ENCODE results near the gene RPP25L.

- TF ChIP-seq EP300 (IDR thresholded peaks at IDR 0.05; ENCODE audit: borderline replicate concordance) = no peak
- TF ChIP-seq REST (IDR thresholded peaks at IDR 0.05; ENCODE audit: low read depth) = peak; percentile 55; the same call in 1 of the 2 replicates
- no peak for TF ChIP-seq FOXM1 (IDR thresholded peaks at IDR 0.05; ENCODE audit: borderline replicate concordance, low read depth)
- TF ChIP-seq CREB1 (IDR thresholded peaks at IDR 0.05; ENCODE audit: low read depth) = no peak
- TF ChIP-seq YY1 (IDR thresholded peaks at IDR 0.05; ENCODE audit: low read depth) = no peak
- TF ChIP-seq ZBTB7A (IDR thresholded peaks at IDR 0.05; ENCODE audit: low read depth) = no peak
- TF ChIP-seq TAF1 (IDR thresholded peaks at IDR 0.05; ENCODE audit: low read depth) = no peak
- TF ChIP-seq RAD21 (IDR thresholded peaks at IDR 0.05; ENCODE audit: low read depth) = no peak
- no peak for TF ChIP-seq MAX (IDR thresholded peaks at IDR 0.05)
- TF ChIP-seq USF1 (IDR thresholded peaks at IDR 0.05) = no peak
- TF ChIP-seq TCF12 (IDR thresholded peaks at IDR 0.05; ENCODE audit: low read depth) = no peak
- no peak for TF ChIP-seq EGR1 (IDR thresholded peaks at IDR 0.05)
- no peak for TF ChIP-seq NFIC (IDR thresholded peaks at IDR 0.05)
Measured at GRCh38 chr9:34576597-34577399, 35.1 kb downstream of the RPP25L start.

Measured in Ishikawa (cell line).